BLaER1 treated with 17β-estradiol and CSF1 and Interleukin-3, amounts not matched to agents 10 nM and 100 nM (cell line): Measurements from ENCODE around the gene DCLRE1B.
A peak's percentile ranks its signal among the peaks of the same experiment; 100 is the strongest.

Experiments
- H3K27ac ChIP-seq, 11 experiments: shearing (Covaris generic); formaldehyde crosslinking; 2 replicates each; pipeline ENCODE4 v1.8.1; 2022
- H3K27me3 ChIP-seq, 11 experiments: shearing (Covaris generic); formaldehyde crosslinking; 2 replicates each; pipeline ENCODE4 v1.8.1; 2022
- H3K36me3 ChIP-seq, 11 experiments: shearing (Covaris generic); formaldehyde crosslinking; 2 replicates each; pipeline ENCODE4 v1.8.1; 2022
- H3K4me1 ChIP-seq, 10 experiments: shearing (Covaris generic); formaldehyde crosslinking; 2 replicates each; pipeline ENCODE4 v1.8.1; 2022
- H3K4me2 ChIP-seq, 11 experiments: shearing (Covaris generic); formaldehyde crosslinking; 2 replicates each; pipeline ENCODE4 v1.8.1; 2022
- H3K4me3 ChIP-seq, 10 experiments: shearing (Covaris generic); formaldehyde crosslinking; 2 replicates each; pipeline ENCODE4 v1.8.1; 2022
- H3K9ac ChIP-seq, 11 experiments: shearing (Covaris generic); formaldehyde crosslinking; 2 replicates each; pipeline ENCODE4 v1.8.1; 2022
- H3K9me3 ChIP-seq, 11 experiments: shearing (Covaris generic); formaldehyde crosslinking; replicated peaks in 1 of 11; 2 replicates each; pipeline ENCODE4 v1.8.1; 2022
- H4K20me1 ChIP-seq, 11 experiments: shearing (Covaris generic); formaldehyde crosslinking; 2 replicates each; pipeline ENCODE4 v1.8.1; 2022
- Cebpa-rat ChIP-seq, 11 experiments: shearing (Covaris generic); IDR thresholded peaks; 2 replicates each; pipeline ENCODE4 v1.8.1; 2022

Gene DCLRE1B

DNA sequence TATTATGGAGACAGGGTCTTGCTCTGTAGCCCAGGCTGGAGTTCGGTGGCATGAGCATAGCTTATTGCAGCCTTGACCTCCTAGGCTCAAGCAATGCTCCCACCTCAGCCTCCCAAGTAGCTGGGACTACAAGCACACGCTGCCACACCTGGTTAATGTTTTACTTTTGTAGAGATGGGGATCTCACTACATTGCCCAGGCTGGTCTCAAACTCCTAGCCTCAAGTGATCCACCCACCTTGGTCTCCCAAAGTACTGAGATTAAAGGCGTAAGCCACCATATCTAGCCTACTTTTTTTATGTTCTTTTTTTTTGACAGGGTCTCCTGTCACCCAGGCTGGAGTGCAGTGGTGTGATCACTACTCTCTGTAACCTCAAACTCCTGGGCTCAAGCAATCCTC, 11.9 kb upstream of the DCLRE1B start:
- H3K27me3 ChIP-seq, result no peaks in the 10 kb centered on the region
- H3K4me2 ChIP-seq, result no peak overlapping the region

DNA sequence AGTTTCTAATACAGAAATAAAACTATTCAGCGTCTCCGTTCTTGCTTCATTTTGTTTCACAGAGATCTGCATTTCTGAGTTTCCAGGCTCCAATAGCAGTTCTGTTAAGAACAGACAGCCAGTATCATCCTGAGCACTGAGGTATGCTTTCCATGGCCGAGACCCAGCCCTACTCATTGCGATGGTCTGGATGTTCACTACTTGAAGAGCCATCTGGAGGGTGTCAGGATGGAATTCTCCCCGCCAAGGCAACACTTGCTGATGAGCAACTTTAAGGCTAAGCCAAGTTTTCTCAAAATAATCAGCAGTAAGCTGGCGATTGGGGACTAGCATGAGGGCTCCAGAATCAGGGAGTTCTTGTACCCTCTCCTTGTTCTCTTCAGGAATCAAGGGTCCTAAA, 10.0 kb upstream of the DCLRE1B start:
- peaks cover 6 to 21% (median 13%) of the 10 kb centered on the region in 10 experiments; a peak in 17 of 20 replicates for H3K4me1 ChIP-seq
- H3K27me3 ChIP-seq, result no peaks in the 10 kb centered on the region
- peaks cover 59 to 73% (median 69%) of the 10 kb centered on the region in 11 experiments for H3K36me3 ChIP-seq
- no peak overlapping the region for H3K4me3 ChIP-seq
- no peak for TF ChIP-seq Cebpa-rat (IDR thresholded peaks at IDR 0.05)
- H3K9me3 ChIP-seq, result no peaks in the 10 kb centered on the region
- no peak overlapping the region for H3K9ac ChIP-seq
- no peaks in the 10 kb centered on the region for H4K20me1 ChIP-seq
- H3K27ac ChIP-seq, result no peak overlapping the region
- no peak overlapping the region for H3K4me2 ChIP-seq

More for the DNA sequence above, 11.9 kb upstream of the DCLRE1B start:
- Histone ChIP-seq H3K9ac (no peak overlapping the region), H3K27ac (no peak overlapping the region), H3K36me3 (peaks cover 42 to 57% (median 51%) of the 10 kb centered on the region in 11 experiments), H3K9me3 (no peaks in the 10 kb centered on the region), H4K20me1 (no peaks in the 10 kb centered on the region), H3K4me1 (peaks cover 1 to 21% (median 13%) of the 10 kb centered on the region in 10 experiments; a peak in 17 of 20 replicates), H3K4me3 (no peak overlapping the region)
- no peak for TF ChIP-seq Cebpa-rat (IDR thresholded peaks at IDR 0.05)

DNA sequence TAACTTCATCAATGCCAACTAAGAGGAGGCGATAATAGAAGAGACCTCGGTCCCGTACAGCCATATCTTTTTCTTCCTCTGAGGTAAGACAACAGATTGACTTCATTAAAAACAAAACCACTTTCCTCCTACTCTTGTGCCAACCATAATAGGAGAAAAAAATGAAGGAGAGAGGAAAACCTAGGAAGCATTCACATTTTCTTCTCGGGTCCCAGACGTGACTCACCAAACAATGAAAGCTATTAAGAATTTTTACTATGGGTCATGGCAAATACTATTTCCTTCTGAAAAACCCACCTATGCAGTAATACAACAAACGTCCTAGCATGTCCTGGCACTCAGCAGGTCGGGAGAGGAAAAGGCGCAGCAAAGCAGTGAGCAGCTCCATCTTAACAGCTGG, 9.2 kb upstream of the DCLRE1B start:
- Histone ChIP-seq H3K9ac (no peak overlapping the region), H3K9me3 (no peaks in the 10 kb centered on the region), H3K4me1 (peaks cover 9 to 26% (median 15%) of the 10 kb centered on the region in 10 experiments; a peak in 19 of 20 replicates), H3K36me3 (peaks cover 68 to 82% (median 77%) of the 10 kb centered on the region in 11 experiments), H3K27ac (no peak overlapping the region), H3K4me3 (no peak overlapping the region), H3K27me3 (no peaks in the 10 kb centered on the region), H3K4me2 (no peak overlapping the region), H4K20me1 (no peaks in the 10 kb centered on the region)
- no peak for TF ChIP-seq Cebpa-rat (IDR thresholded peaks at IDR 0.05)

DNA sequence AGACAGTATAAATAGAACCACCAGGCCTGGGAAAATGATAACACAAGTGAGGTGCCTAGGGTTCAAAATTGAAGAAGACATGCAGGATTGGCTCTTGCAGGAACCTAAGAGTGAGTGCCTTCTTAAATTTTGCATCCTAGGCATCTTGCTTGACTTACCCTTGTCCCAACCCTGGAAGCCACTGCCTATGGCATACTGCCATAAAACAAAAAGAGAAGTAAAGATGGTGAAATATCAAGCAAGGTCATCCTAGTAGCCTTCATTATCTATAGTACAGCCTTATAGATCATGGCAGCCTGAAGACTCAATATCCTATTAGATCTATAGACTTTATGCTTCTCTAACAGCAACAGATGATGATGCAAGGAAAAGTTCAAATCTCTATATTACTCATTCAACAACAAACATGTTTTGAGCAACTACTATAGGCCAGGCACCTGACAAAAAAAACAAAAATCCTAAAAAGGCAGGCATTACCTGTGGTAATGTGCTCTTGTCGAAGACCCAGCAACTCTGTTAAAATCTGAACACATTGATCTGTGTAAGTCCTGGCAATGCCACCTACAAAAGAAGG, 6.8 kb upstream of the DCLRE1B start:
- TF ChIP-seq Cebpa-rat (IDR thresholded peaks at IDR 0.05), result no peak
- no peak overlapping the region for H3K4me3 ChIP-seq

DNA sequence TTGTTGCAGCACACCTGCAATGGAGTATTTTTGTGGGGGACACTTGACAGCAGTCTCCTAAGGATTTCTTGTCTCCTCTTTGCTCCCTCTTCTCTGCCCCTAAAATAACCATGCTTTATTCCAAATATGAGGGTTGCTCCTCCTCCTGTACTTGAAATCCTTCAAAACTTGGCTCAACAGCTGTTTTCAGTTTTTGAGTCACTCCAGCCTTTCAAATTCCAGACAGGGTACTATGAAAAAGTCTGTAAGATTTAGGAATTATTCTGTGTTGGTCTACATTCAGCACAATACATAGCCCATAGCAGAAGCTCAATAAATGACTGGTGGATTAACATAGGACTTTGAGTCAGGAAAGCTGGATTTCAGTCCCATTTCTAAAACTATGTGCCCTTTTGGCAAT, 6.0 kb upstream of the DCLRE1B start:
- Histone ChIP-seq H3K4me2 (no peak overlapping the region), H3K36me3 (peaks cover 68 to 94% (median 86%) of the 10 kb centered on the region in 11 experiments), H3K9ac (no peak overlapping the region), H3K9me3 (no peaks in the 10 kb centered on the region), H3K4me1 (peaks cover 18 to 43% (median 36%) of the 10 kb centered on the region in 10 experiments), H4K20me1 (no peaks in the 10 kb centered on the region), H3K27me3 (no peaks in the 10 kb centered on the region), H3K27ac (no peak overlapping the region), H3K4me3 (no peak overlapping the region)
- no peak for TF ChIP-seq Cebpa-rat (IDR thresholded peaks at IDR 0.05)

More for the DNA sequence above, 6.8 kb upstream of the DCLRE1B start:
- Histone ChIP-seq H3K4me1 (peaks cover 10 to 36% (median 28%) of the 10 kb centered on the region in 10 experiments), H3K27ac (no peak overlapping the region), H3K4me2 (peak overlapping the region in 1 of 11 experiments; percentile 13; a peak in 2 of 22 replicates), H3K27me3 (no peaks in the 10 kb centered on the region), H4K20me1 (no peaks in the 10 kb centered on the region), H3K9ac (no peak overlapping the region), H3K9me3 (no peaks in the 10 kb centered on the region), H3K36me3 (peaks cover 72 to 100% (median 91%) of the 10 kb centered on the region in 11 experiments)

DNA sequence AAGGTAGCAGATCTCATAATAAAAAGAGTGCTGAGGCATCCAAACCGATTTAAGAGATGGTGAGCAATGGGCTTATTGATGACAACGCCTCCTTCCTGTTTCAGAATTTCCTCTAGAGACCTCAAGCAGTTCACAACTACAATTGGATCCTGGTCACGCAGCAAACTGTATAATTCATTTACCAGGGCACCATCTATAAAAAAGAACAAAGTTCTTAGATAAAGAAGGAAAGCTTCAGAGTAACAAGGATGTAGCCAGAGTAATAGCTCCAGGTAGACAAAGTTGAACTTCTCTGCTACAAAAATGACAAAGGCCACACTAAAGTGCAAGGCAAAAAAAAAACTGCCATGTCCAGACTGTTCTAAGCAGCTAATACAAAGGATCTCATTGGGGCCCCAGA, 3.9 kb upstream of the DCLRE1B start:
- H3K27ac ChIP-seq, result peak overlapping the region in 4 of 11 experiments; percentile 0 to 52 (median 27); a peak in 6 of 22 replicates
- peaks cover 47 to 73% (median 65%) of the 10 kb centered on the region in 11 experiments for H3K36me3 ChIP-seq
- no peaks in the 10 kb centered on the region for H3K27me3 ChIP-seq
- no peaks in the 10 kb centered on the region for H4K20me1 ChIP-seq
- H3K4me2 ChIP-seq, result peak overlapping the region in 10 of 11 experiments; percentile 2 to 92 (median 56); a peak in 16 of 22 replicates
- no peaks in the 10 kb centered on the region for H3K9me3 ChIP-seq
- peak overlapping the region in 2 of 11 experiments; percentile 9; a peak in 1 of 22 replicates for H3K9ac ChIP-seq
- no peak for TF ChIP-seq Cebpa-rat (IDR thresholded peaks at IDR 0.05)
- H3K4me1 ChIP-seq, result peaks cover 25 to 48% (median 42%) of the 10 kb centered on the region in 10 experiments
- H3K4me3 ChIP-seq, result no peak overlapping the region; a peak in 1 of 20 replicates

DNA sequence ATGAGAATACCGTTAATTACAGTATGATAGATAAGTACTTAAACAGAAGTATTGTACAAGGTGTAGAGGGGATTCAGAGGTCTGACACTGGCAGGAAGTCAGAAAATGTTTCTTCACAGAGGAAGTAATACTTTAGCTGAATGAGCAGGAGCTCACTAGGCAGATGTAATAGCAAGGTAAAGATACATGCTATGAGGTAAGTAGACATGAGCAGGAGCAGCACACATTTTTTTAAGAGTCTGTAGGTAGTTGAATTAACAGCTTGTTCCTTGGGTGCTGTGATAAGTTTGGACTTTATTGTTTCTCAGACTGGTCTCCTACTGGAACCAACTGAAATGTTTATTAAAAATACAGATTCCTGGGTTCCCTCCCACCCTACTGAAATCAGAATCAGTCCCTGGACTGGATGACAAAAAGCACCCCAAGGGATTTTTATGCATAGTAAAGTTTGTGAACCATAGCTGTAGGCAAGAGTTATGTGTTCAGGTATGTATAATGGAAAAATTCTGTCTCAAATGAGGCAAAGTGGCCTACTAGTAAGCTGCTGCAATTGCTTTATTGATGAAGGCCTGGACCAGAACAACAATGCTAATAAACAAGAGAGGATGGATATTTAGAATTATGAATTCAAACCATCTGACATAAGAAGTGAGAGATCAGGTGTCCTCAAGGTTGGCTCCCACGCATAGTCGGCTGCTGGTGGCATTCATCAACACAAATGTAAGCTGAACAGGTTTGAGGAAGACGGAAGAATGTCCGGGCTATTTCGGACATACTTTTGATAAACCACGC, 1.4 kb upstream of the DCLRE1B start:
- Histone ChIP-seq H3K9ac (peak overlapping the region; percentile 79 to 92 (median 89)), H3K9me3 (no peaks in the 10 kb centered on the region), H4K20me1 (no peaks in the 10 kb centered on the region), H3K4me2 (peak overlapping the region; percentile 83 to 93 (median 91)), H3K27me3 (no peaks in the 10 kb centered on the region), H3K27ac (peak overlapping the region; percentile 42 to 91 (median 86); a peak in 20 of 22 replicates), H3K4me1 (peaks cover 32 to 61% (median 53%) of the 10 kb centered on the region in 10 experiments), H3K36me3 (peaks cover 38 to 69% (median 58%) of the 10 kb centered on the region in 11 experiments), H3K4me3 (peak overlapping the region; percentile 76 to 93 (median 86))
- no peak for TF ChIP-seq Cebpa-rat (IDR thresholded peaks at IDR 0.05)

DNA sequence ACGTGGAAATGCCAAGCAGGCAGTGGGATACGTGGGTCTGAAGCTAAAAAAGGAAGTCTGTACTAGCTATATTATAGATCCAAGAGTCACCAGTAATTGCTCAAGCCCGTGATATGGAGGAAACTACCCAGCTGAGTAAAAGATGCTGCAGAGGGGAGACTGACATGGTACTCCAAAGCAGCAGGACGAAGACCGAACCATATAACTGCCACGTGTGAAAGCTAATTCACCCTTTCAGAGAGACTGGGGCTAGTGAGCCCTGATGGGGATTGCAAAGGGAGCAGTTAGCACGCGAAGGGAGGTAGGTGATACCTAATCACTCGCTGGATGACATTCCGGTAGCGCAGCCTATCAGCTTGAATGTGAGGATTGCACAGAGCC, 843 bp upstream of the DCLRE1B start:
- Histone ChIP-seq H3K4me2 (peak overlapping the region; percentile 83 to 93 (median 91)), H3K27me3 (no peaks in the 10 kb centered on the region), H3K4me1 (peaks cover 32 to 63% (median 52%) of the 10 kb centered on the region in 10 experiments), H3K9ac (peak overlapping the region; percentile 79 to 92 (median 89)), H3K4me3 (peak overlapping the region; percentile 76 to 93 (median 86)), H4K20me1 (no peaks in the 10 kb centered on the region), H3K27ac (peak overlapping the region; percentile 42 to 91 (median 86); a peak in 21 of 22 replicates), H3K9me3 (no peaks in the 10 kb centered on the region), H3K36me3 (peaks cover 38 to 69% (median 56%) of the 10 kb centered on the region in 11 experiments)
- TF ChIP-seq Cebpa-rat (IDR thresholded peaks at IDR 0.05), result no peak

DNA sequence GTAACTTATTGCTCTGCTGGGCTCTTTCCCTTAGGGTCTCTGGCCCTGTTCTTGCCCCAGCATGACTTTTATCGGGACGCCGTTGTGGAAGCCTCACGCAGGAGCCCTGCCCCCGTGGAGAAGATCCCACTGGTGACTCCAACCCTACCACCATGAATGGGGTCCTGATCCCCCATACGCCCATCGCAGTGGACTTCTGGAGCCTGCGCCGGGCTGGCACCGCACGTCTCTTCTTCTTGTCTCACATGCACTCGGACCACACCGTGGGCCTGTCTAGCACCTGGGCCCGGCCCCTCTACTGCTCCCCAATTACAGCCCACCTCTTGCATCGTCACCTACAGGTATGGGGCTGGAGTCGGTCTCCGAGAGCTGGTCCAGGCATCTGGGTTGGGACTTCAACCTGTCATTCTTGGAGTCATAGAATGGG, 322 bp downstream of the DCLRE1B start:
- Histone ChIP-seq H3K27me3 (no peaks in the 10 kb centered on the region), H3K36me3 (peaks cover 38 to 69% (median 57%) of the 10 kb centered on the region in 11 experiments), H3K27ac (peak overlapping the region; percentile 73 to 91 (median 85))

More for the DNA sequence above, 322 bp downstream of the DCLRE1B start:
- peak overlapping the region; percentile 76 to 93 (median 86) for H3K4me3 ChIP-seq
- no peaks in the 10 kb centered on the region for H4K20me1 ChIP-seq
- peaks cover 32 to 63% (median 52%) of the 10 kb centered on the region in 10 experiments for H3K4me1 ChIP-seq
- TF ChIP-seq Cebpa-rat (IDR thresholded peaks at IDR 0.05), result no peak
- H3K9ac ChIP-seq, result peak overlapping the region; percentile 83 to 92 (median 89)
- H3K9me3 ChIP-seq, result no peaks in the 10 kb centered on the region
- peak overlapping the region; percentile 82 to 96 (median 92) for H3K4me2 ChIP-seq
